22Rv1 (cell line): ENCODE data around the gene BOLA2.
"Not testable (repeated sequence)": the region's sequence is repeated elsewhere in the genome, so short reads cannot be mapped to it uniquely, and the experiment has no call there.

Experiments
- ZFX ChIP-seq: fragments of 450-650 bp; IDR thresholded peaks from 2 replicates; pipeline ENCODE4 v1.6.1; 2017; ENCODE audit warnings: antibody characterized with exemption, borderline replicate concordance
- TF ChIP-seq, protein P1 (sequence below): fragments of 450-650 bp; IDR thresholded peaks from 2 replicates; pipeline ENCODE4 v1.5.1; 2017; ENCODE audit warnings: mild to moderate bottlenecking

DNA sequence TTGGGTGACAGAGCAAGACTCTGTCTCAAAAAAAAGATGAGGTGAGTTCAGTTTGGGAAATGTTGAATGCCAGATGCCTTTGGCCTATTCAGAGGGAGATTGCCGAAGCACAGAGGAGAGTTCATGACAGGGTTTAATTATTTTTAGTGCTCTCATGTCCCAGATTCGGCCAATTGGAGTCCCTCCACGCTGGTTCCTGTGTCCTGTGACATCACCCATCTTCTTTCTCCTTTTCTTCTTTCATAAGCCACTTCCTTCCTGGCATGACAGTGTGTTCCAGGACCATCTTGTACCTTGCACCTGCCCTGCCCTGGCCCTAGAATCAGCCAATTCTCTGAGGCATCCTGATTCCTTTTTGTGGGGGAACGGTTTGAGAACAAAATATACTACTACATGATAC is 17.9 kb upstream of the BOLA2 start:
- TF ChIP-seq, protein P1, sequence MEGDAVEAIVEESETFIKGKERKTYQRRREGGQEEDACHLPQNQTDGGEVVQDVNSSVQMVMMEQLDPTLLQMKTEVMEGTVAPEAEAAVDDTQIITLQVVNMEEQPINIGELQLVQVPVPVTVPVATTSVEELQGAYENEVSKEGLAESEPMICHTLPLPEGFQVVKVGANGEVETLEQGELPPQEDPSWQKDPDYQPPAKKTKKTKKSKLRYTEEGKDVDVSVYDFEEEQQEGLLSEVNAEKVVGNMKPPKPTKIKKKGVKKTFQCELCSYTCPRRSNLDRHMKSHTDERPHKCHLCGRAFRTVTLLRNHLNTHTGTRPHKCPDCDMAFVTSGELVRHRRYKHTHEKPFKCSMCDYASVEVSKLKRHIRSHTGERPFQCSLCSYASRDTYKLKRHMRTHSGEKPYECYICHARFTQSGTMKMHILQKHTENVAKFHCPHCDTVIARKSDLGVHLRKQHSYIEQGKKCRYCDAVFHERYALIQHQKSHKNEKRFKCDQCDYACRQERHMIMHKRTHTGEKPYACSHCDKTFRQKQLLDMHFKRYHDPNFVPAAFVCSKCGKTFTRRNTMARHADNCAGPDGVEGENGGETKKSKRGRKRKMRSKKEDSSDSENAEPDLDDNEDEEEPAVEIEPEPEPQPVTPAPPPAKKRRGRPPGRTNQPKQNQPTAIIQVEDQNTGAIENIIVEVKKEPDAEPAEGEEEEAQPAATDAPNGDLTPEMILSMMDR, result not testable (repeated sequence)
- TF ChIP-seq ZFX, result not testable (repeated sequence)
